GM12874 (cell line): ENCODE results near the gene CNGA4.

Experiments used
- TF ChIP-seq, protein P1 (sequence below): IDR thresholded peaks from 2 replicates; pipeline ENCODE4 v1.5.1; 2011; ENCODE audit warnings: low read depth, mild to moderate bottlenecking, control low read depth, low read length, moderate library complexity; ENCODE audit not compliant: insufficient read depth

The CNGA4 gene

DNA sequence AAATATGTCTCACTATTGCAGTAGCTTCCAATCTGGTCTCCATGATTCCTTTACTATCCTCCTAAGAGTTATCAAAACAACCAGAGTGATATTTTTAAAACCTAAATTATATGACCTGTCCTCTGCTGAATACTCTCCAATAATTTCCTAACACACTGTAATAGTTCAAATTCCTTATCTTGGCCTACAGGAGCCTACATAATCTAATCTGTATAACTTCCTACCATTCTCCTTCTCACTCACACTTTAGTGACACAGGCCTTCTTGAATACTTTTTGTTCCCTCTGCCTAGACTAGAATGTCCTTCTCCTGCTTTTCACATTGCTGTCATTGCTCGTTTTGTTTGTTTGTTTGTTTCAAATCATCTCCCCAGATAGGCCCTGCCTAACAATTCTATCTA is 13.9 kb upstream of the CNGA4 start:
- TF ChIP-seq, protein P1, sequence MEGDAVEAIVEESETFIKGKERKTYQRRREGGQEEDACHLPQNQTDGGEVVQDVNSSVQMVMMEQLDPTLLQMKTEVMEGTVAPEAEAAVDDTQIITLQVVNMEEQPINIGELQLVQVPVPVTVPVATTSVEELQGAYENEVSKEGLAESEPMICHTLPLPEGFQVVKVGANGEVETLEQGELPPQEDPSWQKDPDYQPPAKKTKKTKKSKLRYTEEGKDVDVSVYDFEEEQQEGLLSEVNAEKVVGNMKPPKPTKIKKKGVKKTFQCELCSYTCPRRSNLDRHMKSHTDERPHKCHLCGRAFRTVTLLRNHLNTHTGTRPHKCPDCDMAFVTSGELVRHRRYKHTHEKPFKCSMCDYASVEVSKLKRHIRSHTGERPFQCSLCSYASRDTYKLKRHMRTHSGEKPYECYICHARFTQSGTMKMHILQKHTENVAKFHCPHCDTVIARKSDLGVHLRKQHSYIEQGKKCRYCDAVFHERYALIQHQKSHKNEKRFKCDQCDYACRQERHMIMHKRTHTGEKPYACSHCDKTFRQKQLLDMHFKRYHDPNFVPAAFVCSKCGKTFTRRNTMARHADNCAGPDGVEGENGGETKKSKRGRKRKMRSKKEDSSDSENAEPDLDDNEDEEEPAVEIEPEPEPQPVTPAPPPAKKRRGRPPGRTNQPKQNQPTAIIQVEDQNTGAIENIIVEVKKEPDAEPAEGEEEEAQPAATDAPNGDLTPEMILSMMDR, result no peak

DNA sequence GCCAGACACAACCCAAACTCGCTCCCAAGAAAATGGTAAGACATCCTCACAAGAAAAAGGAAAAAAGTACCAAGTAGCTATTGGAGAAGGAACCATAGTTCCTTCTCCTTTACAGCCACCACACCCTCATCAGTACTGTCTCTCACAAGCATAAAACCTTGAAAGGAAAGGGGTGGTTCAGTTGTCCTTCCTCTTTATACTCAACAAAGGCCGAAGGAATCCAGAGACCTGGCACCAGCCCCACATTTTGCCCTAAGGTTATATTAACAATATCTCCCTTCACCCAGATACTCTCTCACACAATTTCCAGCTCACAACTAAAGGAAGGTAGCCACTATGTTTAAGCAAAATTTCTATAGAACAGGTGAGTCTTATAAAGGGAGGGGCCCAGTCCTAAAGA is 13.0 kb upstream of the CNGA4 start:
- TF ChIP-seq, protein P1, result no peak

DNA sequence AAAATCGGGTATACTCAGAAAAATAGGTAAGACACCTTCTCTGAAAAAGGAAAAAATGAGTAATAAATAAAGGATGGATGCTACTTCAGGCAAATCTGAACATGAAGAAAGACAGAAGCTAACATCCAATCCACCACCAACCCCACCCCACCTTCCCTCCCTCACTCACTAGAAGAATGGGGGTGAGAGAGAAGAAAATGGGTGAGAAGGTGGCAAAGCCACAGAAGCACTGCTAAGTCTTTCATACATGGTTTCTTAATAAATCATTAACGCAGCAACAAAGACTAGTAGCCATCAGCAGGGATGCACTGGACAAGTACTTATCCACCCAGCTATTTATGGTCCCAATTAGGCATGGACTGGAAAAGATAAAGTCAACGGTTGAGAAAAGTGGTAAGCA is 10.4 kb upstream of the CNGA4 start:
- TF ChIP-seq, protein P1, result no peak

DNA sequence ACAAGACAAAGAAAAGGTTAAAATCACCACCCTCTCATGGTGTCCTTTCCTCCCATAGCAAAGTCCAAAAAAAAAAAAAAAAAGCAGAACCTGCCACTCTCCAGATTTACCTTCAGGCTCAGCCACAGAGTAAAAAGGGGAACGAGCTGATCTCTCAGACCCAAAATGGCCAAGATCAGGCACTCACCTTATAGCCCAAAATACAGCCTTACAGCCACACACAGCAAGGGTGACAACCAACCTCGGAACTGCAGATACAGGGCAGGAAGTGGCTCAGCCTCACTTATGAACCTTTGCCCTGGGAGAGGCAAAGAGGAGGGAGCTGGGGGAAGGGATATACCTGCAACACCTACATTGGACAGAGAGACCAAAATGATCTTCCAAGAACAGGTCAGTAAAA is 9.0 kb upstream of the CNGA4 start:
- TF ChIP-seq, protein P1, result no peak

DNA sequence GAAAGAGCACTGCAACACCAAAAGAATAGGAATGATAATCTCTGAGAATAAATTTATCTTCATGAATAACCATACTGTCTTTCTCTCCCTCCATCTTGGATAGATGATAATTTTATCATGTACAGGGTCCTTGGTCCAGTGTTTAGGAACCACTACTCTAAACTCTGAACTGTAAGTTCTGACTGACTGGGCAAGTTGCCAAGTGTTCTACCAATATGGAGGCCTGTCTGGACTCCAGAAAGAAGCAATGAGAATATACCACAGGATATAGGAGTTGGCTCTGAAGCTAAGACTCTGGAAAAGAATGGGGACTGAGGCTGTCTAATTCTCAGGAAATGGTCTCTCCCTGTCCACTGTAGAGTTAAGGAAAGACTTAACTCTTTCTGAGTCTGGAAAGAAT is 6.0 kb upstream of the CNGA4 start:
- TF ChIP-seq, protein P1, result no peak

DNA sequence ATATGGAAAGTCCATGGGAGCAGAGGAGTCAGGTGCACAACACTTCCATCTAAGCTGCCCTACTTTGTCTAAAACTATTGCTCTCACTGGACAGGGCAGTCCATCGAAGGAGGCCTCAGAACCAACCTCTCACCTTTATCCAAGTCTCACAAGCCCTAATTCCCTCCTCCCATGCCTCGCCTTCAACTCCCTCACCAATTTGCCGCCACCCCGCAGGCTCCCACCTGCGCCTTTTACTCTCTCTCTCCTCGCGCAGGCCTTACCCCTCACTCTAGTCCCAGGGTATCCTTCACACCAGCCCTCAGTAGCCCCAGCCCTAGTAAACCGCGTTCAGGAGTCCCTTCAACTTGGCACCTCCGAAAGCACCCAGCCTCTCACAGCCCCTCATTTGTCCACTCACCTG is 4.9 kb upstream of the CNGA4 start:
- TF ChIP-seq, protein P1, result no peak

DNA sequence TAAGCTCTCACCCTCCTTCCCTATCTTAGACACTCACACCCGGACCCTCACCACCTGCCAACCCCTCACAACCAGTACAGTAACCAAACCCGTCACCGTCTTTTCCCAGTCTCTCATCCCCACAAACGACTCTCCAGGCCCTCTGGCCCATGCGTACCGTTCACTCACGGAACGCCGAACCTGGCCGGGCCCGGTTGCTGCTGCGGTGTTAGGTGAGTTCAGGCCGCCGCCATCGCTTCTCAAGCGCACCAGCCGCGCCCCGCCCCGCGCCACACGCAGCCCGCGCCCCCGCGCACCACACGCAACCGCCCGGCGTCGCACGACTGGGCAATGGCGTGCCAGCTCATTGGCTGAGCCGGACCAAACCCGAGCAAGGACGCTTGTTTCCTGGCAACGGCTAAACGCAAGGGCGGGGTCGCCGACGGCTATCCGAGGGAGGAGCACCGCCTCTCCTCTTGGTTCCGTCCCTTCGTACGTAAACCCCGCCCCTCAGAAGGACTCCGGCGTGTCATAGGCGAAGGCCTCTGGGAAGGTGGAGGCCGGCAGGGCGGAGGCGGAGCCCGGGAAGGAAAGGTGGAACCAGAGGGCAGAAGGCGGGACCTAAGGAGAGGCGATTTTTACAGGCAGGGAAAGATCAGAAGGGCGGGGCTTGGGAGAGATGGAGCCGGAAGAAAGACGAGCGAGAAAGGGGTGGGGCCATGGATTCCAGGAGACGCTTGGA is 4.3 kb upstream of the CNGA4 start, which contains the start of gene FHIP1B:
TSS of gene FHIP1B (minus strand) at position 250 of the 721 bp plus-strand sequence. CDS start 10,120 bp downstream, outside the sequence.
- TF ChIP-seq, protein P1, result no peak

DNA sequence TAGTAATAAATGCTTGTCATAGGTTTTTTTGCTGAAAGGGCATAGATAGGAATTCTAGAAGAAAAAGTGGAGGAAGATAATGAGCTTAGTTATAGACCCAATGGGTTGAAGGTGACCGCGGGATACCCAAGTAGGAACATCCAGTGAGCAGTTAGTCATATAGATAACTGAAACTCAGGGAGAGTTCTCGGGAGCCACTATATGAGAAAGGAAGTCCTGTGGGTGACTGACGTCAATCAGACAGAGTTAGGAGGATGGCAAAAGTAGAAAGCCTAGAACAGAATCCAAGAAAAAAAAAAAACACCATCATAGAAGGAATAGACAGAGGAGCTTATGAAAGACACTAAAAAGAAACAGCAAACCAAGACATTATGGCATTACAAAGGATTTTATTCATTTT is 1.6 kb upstream of the CNGA4 start:
- TF ChIP-seq, protein P1, result no peak
